Measurements from ENCODE around the gene UBALD2. TPM values are rescaled to one million over a fixed set of nuclear protein-coding genes. Genes with fewer than 3 reads are reported as not detected.

UBALD2 gene
- polyA plus RNA-seq, 3 donors: 1.4 to 88.6 (median 2.2) TPM

- Mint-ChIP-seq H3K9me3 (peaks cover 0 to 17% (median 5%) of the 10 kb centered on the region in 7 donors), H3K4me1 (peaks cover 24% of the 10 kb centered on the region), H3K36me3 (peaks cover 3 to 14% of the 10 kb centered on the region in 2 donors), H3K4me3 (peak overlapping the region; percentile 79 to 92), H3K27me3 (ENCODE audit: low read depth in 3 of 3) (peaks cover 57 to 75% (median 66%) of the 10 kb centered on the region in 3 donors), H3K27ac (peak overlapping the region in 1 of 7 donors; percentile 70)
- H3K9me3 ChIP-seq (replicated peaks in 1 of 2; ENCODE audit: control insufficient read depth in 1 of 2, insufficient read depth in 1 of 2, low read length in 2 of 2): no peaks in the 10 kb centered on the region
- peak overlapping the region; percentile 15 to 75 (median 31) for H3K4me3 ChIP-seq (replicated peaks in 1 of 3; ENCODE audit: low read depth in 2 of 3, low read length in 3 of 3)
- no peaks in the 10 kb centered on the region for H3K79me2 ChIP-seq (ENCODE audit: insufficient read depth, low read length)
- no peak for DNase-seq
- 16% methylated on average over 8 of the region's 12 CpGs for WGBS (ENCODE audit: insufficient coverage)
- peak overlapping the region; percentile 83 for H2AFZ ChIP-seq (ENCODE audit: insufficient read depth, low read depth, low read length, poor library complexity, severe bottlenecking)
- H3K27ac ChIP-seq (ENCODE audit: low read depth in 1 of 2, low read length in 2 of 2): no peak overlapping the region
- peak overlapping the region; percentile 90 for H3K4me2 ChIP-seq (replicated peaks; ENCODE audit: extremely low read depth, low read length, poor library complexity, severe bottlenecking)
- intact Hi-C loops (cut with micrococcal nuclease): loop anchor here in 1 of 2 donors (5.0 kb wide), 1 partner anchor 36 kb away; no protein-coding TSS in a partner anchor
- TF ChIP-seq CTCF (IDR thresholded peaks at IDR 0.05): no peak
- no peaks in the 10 kb centered on the region for H4K20me1 ChIP-seq (ENCODE audit: insufficient read depth, low read length)
- no peak overlapping the region for H3K9ac ChIP-seq (ENCODE audit: insufficient read depth, low read length, poor library complexity, severe bottlenecking)
- peaks cover 54 to 73% of the 10 kb centered on the region in 2 donors for H3K27me3 ChIP-seq (ENCODE audit: control insufficient read depth in 2 of 2, insufficient read depth in 2 of 2, low read length in 2 of 2)
- peaks cover 16 to 18% of the 10 kb centered on the region in 2 donors for H3K4me1 ChIP-seq (ENCODE audit: control insufficient read depth in 1 of 2, insufficient read depth in 2 of 2, low read length in 2 of 2)
- H3K36me3 ChIP-seq (replicated peaks in 1 of 2; ENCODE audit: control insufficient read depth in 1 of 2, insufficient read depth in 2 of 2, low read length in 2 of 2): no peaks in the 10 kb centered on the region
Observed at GRCh38 chr17:76241204-76241538, 24.0 kb upstream of the UBALD2 start.

GRCh38 chr17:76241691-76242255 lies 23.4 kb upstream of the UBALD2 start:
- no peak overlapping the region for H3K27ac ChIP-seq (ENCODE audit: low read depth in 1 of 2, low read length in 2 of 2)
- H3K27ac Mint-ChIP-seq: peak overlapping the region in 1 of 7 donors; percentile 46
- intact Hi-C loops (cut with micrococcal nuclease): loop anchor here in 1 of 2 donors (5.0 kb wide), 1 partner anchor 36 kb away; no protein-coding TSS in a partner anchor

More at GRCh38 chr17:76241691-76242255, 23.4 kb upstream of the UBALD2 start:
- Histone ChIP-seq H3K4me3 (replicated peaks in 1 of 3; ENCODE audit: low read depth in 2 of 3, low read length in 3 of 3) (no peak overlapping the region), H3K36me3 (replicated peaks in 1 of 2; ENCODE audit: control insufficient read depth in 1 of 2, insufficient read depth in 2 of 2, low read length in 2 of 2) (no peaks in the 10 kb centered on the region), H3K9ac (ENCODE audit: insufficient read depth, low read length, poor library complexity, severe bottlenecking) (no peak overlapping the region), H2AFZ (ENCODE audit: insufficient read depth, low read depth, low read length, poor library complexity, severe bottlenecking) (no peak overlapping the region), H3K79me2 (ENCODE audit: insufficient read depth, low read length) (no peaks in the 10 kb centered on the region), H3K27me3 (ENCODE audit: control insufficient read depth in 2 of 2, insufficient read depth in 2 of 2, low read length in 2 of 2) (peaks cover 54 to 69% of the 10 kb centered on the region in 2 donors), H3K4me2 (replicated peaks; ENCODE audit: extremely low read depth, low read length, poor library complexity, severe bottlenecking) (no peak overlapping the region), H3K4me1 (ENCODE audit: control insufficient read depth in 1 of 2, insufficient read depth in 2 of 2, low read length in 2 of 2) (peaks cover 22 to 24% of the 10 kb centered on the region in 2 donors), H4K20me1 (ENCODE audit: insufficient read depth, low read length) (no peaks in the 10 kb centered on the region), H3K9me3 (replicated peaks in 1 of 2; ENCODE audit: control insufficient read depth in 1 of 2, insufficient read depth in 1 of 2, low read length in 2 of 2) (no peaks in the 10 kb centered on the region)
- Mint-ChIP-seq H3K9me3 (peaks cover 0 to 17% (median 5%) of the 10 kb centered on the region in 7 donors), H3K36me3 (peaks cover 3 to 15% of the 10 kb centered on the region in 2 donors), H3K4me3 (peak overlapping the region; percentile 79 to 92), H3K27me3 (ENCODE audit: low read depth in 3 of 3) (peaks cover 57 to 72% (median 66%) of the 10 kb centered on the region in 3 donors), H3K4me1 (peaks cover 30% of the 10 kb centered on the region)
- no peak for TF ChIP-seq CTCF (IDR thresholded peaks at IDR 0.05)
- DNase-seq: no peak
- 94% methylated on average over 11 of the region's 15 CpGs for WGBS (ENCODE audit: insufficient coverage)

Data from CD14-positive monocyte (primary cell).